Measurements from ENCODE around the gene SLC12A8.

DNA sequence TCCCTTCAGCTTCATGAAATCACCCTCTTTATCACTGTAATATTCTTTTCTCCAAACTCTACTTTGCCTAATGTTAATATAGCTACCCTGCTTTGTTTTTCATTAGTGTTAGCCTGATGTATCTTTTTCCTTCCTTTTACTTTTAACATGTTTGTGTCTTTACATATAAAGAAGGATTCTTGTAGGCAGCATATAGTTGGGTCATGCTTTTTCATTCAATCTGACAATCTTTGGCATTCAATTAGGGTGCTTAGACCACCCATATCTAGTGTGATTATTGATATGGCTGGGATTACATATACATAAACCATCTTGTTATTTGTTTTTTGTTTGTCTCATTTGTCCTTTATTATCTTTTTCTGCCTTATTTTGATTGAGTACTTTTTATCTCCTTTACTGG is 121.9 kb downstream of the SLC12A8 start:
- TF ChIP-seq TAF1 (IDR thresholded peaks at IDR 0.05; ENCODE audit: low read depth): no peak
- TF ChIP-seq, protein P1, sequence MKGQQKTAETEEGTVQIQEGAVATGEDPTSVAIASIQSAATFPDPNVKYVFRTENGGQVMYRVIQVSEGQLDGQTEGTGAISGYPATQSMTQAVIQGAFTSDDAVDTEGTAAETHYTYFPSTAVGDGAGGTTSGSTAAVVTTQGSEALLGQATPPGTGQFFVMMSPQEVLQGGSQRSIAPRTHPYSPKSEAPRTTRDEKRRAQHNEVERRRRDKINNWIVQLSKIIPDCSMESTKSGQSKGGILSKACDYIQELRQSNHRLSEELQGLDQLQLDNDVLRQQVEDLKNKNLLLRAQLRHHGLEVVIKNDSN (IDR thresholded peaks at IDR 0.05): no peak
- no peak for TF ChIP-seq FOXM1 (IDR thresholded peaks at IDR 0.05; ENCODE audit: borderline replicate concordance, low read depth)

All from Ishikawa (cell line).